Ascending aorta (tissue), 2 donors: ENCODE data around the gene CAND1. TPM values are rescaled to one million over a fixed set of nuclear protein-coding genes. Genes with fewer than 3 reads are reported as not detected.

Source experiments
- DNase-seq, 2 donors: peaks; one replicate each; pipeline ENCODE4 v3.0.0-alpha.2; 2019; ENCODE audit warnings: low spot score in 2 of 2
- H3K27ac ChIP-seq, 2 donors: fragments of 200-600 bp; sonication (generic); one replicate each; pipeline ENCODE4 v1.5.1; 2016 to 2017; ENCODE audit warnings: mild to moderate bottlenecking in 1 of 2
- H3K27me3 ChIP-seq: fragments of 200-600 bp; sonication (generic); one replicate; pipeline ENCODE4 v1.5.1; 2017
- H3K36me3 ChIP-seq, 2 donors: fragments of 200-600 bp; sonication (generic); one replicate each; pipeline ENCODE4 v1.5.1; 2016
- H3K4me1 ChIP-seq, 2 donors: fragments of 200-600 bp; sonication (generic); one replicate each; pipeline ENCODE4 v1.5.1; 2016 to 2017; ENCODE audit warnings: mild to moderate bottlenecking in 1 of 2
- H3K4me3 ChIP-seq, 2 donors: fragments of 200-600 bp; sonication (generic); one replicate each; pipeline ENCODE4 v1.5.1; 2016 to 2017; ENCODE audit warnings: mild to moderate bottlenecking in 1 of 2
- H3K9me3 ChIP-seq, 2 donors: fragments of 200-600 bp; sonication (generic); one replicate each; pipeline ENCODE4 v1.5.1; 2016
- intact Hi-C: fragments of 100-400 bp; cut with DNase I; formaldehyde crosslinking; loops from one replicate; pipeline ENCODE4 v1.15.1; 2023
- total RNA-seq: library from RNA; depleted of rRNA; stranded (reverse); fragments of >200 nt; gene quantifications from one replicate; pipeline ENCODE4 v1.1.0, GENCODE V29; 2016
- TF ChIP-seq, protein P1 (sequence below), 3 experiments: fragments of 200-600 bp in 2 of 3; fragments of 450-650 bp in 1 of 3; sonication (generic) in 2 of 3; IDR thresholded peaks; one replicate each; pipeline ENCODE4 v1.5.1; 2016 to 2019; ENCODE audit warnings: antibody characterized with exemption in 3 of 3, mild to moderate bottlenecking in 1 of 3, moderate library complexity in 1 of 3

The CAND1 gene
- total RNA-seq, 1 donor from 2014 or later, result 31.6 TPM

DNA sequence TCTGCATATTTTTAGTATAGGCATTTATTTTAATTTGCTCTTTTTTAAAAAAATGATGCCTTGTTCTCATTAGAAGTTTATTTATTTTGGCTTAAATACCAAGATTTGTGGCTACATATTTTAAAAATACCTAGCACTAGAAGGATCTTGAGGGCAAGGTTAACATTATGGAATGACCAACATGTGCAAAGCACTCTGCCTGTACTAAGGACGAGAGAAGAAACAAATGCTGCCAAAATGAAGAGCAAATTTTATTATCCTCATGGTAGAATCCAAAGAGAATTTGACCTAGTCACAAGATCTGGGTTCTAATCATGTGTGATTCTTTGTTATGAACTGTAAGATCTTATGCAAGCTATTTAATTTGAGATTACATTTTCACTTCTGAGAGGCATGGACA is 2.8 kb downstream of the CAND1 start:
- H3K36me3 ChIP-seq, result no peaks in the 10 kb centered on the region
- no peak overlapping the region for H3K4me3 ChIP-seq
- H3K27me3 ChIP-seq, result no peaks in the 10 kb centered on the region
- TF ChIP-seq, protein P1, sequence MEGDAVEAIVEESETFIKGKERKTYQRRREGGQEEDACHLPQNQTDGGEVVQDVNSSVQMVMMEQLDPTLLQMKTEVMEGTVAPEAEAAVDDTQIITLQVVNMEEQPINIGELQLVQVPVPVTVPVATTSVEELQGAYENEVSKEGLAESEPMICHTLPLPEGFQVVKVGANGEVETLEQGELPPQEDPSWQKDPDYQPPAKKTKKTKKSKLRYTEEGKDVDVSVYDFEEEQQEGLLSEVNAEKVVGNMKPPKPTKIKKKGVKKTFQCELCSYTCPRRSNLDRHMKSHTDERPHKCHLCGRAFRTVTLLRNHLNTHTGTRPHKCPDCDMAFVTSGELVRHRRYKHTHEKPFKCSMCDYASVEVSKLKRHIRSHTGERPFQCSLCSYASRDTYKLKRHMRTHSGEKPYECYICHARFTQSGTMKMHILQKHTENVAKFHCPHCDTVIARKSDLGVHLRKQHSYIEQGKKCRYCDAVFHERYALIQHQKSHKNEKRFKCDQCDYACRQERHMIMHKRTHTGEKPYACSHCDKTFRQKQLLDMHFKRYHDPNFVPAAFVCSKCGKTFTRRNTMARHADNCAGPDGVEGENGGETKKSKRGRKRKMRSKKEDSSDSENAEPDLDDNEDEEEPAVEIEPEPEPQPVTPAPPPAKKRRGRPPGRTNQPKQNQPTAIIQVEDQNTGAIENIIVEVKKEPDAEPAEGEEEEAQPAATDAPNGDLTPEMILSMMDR (IDR thresholded peaks at IDR 0.05), result no peak
- DNase-seq, result no peak
- H3K9me3 ChIP-seq, result no peaks in the 10 kb centered on the region
- intact Hi-C loops, result loop anchor here (10.0 kb wide), 1 partner anchor 1343 kb away; the partner anchor contains the start of gene RAP1B
- H3K4me1 ChIP-seq, result peaks cover 0 to 42% of the 10 kb centered on the region in 2 donors
- H3K27ac ChIP-seq, result no peak overlapping the region

DNA sequence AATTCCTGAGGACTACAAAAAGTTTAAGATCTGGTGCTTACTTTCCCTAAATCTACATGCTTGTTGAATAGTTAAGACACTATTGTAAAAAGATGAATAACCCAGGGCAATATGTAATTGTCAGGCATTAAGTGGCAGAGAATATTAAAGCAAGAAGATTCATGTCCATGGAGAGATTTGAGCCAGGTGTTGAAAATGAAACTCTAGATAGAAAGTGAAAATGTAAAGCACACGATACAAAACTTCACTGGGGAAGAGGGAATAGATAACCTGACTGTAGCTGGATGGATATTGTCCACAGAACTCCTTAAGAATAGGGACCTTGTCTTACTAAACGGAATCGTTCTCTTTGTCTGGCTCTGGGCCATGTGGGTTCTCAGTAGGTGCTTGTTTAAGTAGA is 5.0 kb downstream of the CAND1 start:
- peaks cover 3 to 41% of the 10 kb centered on the region in 2 donors for H3K4me1 ChIP-seq
- H3K36me3 ChIP-seq, result no peaks in the 10 kb centered on the region
- DNase-seq, result no peak
- no peaks in the 10 kb centered on the region for H3K9me3 ChIP-seq
- no peaks in the 10 kb centered on the region for H3K27me3 ChIP-seq
- H3K4me3 ChIP-seq, result no peak overlapping the region
- intact Hi-C loops, result loop anchor here (10.0 kb wide), 1 partner anchor 1341 kb away; the partner anchor contains the start of gene RAP1B
- H3K27ac ChIP-seq, result no peak overlapping the region
- TF ChIP-seq, protein P1 (IDR thresholded peaks at IDR 0.05), result no peak

DNA sequence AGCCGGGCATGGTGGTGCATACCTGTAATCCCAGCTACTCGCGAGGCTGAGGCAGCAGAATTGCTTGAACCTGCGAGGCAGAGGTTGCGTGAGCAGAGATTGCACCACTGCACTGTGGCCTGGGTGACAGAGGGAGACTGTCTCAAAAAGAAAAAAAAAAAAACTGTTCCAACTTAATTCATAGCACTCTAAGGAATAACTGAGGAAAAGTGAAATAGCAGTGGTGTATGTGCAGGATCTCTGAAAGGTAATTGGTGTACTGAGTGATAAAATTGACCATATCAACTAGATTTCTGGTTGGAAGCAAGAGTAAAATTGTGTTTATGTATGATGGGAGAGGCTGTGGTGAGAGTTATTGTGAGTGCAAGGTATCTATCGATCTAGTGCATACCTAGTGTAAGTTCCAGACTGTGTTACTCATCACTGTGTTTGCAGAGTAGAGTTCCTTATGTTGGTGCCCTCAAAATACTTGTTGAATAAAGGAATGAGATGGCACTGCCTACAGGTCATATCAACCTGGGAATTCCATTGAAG is 6.3 kb downstream of the CAND1 start:
- Histone ChIP-seq H3K27ac (no peak overlapping the region), H3K27me3 (no peaks in the 10 kb centered on the region), H3K9me3 (no peaks in the 10 kb centered on the region), H3K4me3 (no peak overlapping the region), H3K36me3 (no peaks in the 10 kb centered on the region), H3K4me1 (peaks cover 3 to 48% of the 10 kb centered on the region in 2 donors)
- no peak for DNase-seq
- TF ChIP-seq, protein P1 (IDR thresholded peaks at IDR 0.05), result no peak
- intact Hi-C loops, result loop anchor here (10.0 kb wide), 1 partner anchor 1339 kb away; the partner anchor contains the start of gene RAP1B

DNA sequence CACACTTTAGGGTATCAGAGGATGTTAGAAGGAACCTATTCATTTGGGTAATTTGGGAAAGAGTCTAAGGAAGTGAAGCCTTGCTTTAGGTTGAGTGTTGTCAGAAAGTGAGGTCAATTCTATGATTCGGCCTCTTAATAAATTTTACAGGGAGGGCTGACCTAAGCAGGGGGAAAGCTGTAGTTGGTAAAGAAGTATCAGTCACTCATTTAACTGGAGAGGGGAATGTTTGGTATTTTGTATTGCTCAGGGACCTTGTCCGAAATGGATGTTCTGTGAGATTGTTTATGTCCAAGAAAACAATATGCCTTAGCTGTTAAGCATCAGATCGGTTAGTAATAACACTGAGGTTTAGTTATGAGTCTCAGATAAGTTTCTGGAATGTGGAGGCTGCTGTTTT is 7.3 kb downstream of the CAND1 start:
- Histone ChIP-seq H3K27ac (no peak overlapping the region), H3K4me3 (no peak overlapping the region), H3K9me3 (no peaks in the 10 kb centered on the region), H3K27me3 (no peaks in the 10 kb centered on the region), H3K36me3 (no peaks in the 10 kb centered on the region), H3K4me1 (peaks cover 3 to 42% of the 10 kb centered on the region in 2 donors)
- TF ChIP-seq, protein P1 (IDR thresholded peaks at IDR 0.05), result no peak
- intact Hi-C loops, result loop anchor here (10.0 kb wide), 1 partner anchor 1338 kb away; the partner anchor contains the start of gene RAP1B
- DNase-seq, result no peak

DNA sequence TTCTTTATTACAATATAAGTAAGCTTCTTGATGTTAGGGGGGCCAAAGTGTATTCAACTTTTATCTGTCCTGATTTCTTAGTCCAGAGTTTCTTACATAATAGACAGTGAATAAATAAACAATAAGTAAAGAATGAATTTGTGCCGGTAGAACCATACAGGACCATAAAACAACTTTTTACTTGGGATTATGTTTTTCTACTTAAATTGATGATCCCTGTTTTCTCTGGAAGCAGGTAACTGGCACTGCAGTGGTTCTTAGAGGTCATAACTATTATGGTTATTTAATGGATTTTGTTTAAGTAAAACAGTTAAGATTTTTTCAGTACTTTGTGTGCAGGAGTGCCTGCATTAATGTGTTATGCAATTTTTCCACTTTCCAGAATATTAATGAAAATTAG is 10.5 kb downstream of the CAND1 start:
- Histone ChIP-seq H3K27me3 (no peaks in the 10 kb centered on the region), H3K9me3 (no peaks in the 10 kb centered on the region), H3K27ac (no peak overlapping the region), H3K4me1 (peaks cover 3 to 21% of the 10 kb centered on the region in 2 donors), H3K4me3 (no peak overlapping the region), H3K36me3 (peaks cover 4 to 5% of the 10 kb centered on the region in 2 donors)
- DNase-seq, result no peak
- TF ChIP-seq, protein P1 (IDR thresholded peaks at IDR 0.05), result no peak
- intact Hi-C loops, result loop anchor here (10.0 kb wide), 1 partner anchor 1335 kb away; the partner anchor contains the start of gene RAP1B
